HG03457 (cell line): Measurements from ENCODE around the gene PLEKHG3.

Source experiments
- ATAC-seq: cut with Tn5 transposase; IDR thresholded peaks from one replicate; pipeline ENCODE4 v1.9.1; 2021; ENCODE audit warnings: moderate number of reproducible peaks; ENCODE audit not compliant: unreplicated experiment

The PLEKHG3 gene

DNA sequence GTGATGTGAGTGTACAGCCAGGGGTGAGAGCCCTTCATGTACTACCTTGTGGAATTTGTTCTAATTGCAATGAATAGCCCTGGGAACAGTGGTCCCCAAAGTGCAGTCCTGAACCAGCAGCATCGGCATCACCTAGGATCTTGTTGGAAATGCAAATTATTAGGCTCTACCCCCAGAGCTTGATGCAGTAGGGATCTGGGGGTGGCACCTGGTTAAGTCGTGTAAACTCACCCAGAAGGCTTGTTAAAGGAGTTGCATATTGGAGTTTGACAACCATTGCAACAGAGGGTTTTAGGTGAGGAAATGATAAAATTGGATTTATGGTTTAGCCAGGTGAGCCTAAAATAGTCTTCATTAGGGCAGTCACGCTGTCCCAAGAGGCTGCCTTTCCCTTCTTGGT lies 73.2 kb downstream of the PLEKHG3 start:
- ATAC-seq = no peak

DNA sequence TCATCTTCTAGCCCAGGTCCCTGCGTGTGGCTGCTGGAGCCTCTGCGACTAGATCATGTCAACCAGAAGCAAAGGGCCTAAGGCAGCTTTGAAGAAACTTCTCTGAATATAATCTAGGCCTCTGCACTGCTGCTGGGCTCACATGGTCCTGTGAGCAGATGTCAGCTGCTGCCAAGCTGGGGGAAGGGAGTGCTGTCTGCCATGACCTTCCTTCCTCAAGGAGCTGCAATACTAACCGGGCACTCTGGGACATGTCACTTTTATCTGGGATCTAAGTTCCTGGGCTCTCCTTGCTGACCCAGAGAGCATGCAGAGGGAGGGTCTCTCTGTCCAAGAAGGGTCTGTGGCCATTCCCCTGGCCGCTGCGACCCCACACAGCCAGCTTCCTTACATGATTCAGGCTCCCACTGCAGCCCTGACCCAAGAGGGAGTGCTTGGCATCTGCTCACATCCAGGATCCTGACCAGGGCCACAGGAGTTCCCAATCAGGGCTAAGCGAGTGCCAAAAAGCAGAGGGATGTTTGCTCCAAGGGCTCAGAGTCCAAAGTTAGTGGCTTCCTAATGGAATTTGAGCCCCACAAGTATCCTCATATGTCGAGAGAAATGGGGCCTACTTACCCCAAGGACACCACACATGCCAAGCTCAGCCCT lies 74.0 kb downstream of the PLEKHG3 start:
- no peak for ATAC-seq

DNA sequence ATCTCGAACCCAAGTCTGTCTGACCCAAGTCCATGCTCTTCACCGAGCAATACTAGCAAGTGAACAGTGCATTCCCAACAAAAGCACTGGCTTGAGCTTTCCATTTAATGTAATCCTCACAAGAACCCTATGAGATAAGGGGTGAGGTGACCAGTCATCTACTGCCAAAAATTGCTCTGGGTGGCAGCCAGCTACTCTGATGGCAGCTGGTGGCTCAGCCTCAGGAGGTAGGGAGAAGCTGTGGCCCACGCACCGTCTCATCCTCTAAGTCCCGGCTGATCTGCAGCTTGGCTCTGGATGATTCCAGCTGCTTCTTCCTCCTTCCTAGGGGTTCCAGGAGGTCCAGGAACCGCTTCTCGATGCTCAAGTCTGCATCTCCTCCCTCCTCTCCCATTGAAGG lies 75.2 kb downstream of the PLEKHG3 start:
- ATAC-seq = no peak

DNA sequence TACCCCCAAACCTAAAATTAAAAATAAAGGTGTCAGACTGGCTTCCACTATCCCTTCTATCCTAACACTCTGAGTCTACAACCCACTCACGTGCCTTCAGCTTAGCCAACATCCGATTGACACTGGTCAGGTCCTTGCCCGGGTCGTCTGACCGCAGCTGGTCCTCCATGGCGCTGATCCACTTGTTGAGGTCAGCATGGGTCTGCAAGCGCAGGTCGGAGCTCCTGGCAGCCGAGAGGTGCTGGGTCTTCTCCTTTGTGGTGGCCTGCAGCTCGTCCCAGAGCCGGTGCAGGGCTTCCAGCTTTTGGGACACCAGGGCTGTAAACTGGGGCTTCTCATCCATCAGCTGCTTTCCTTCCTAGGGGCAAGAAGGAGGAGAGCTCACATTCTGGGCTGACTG lies 78.0 kb downstream of the PLEKHG3 start:
- no peak for ATAC-seq

DNA sequence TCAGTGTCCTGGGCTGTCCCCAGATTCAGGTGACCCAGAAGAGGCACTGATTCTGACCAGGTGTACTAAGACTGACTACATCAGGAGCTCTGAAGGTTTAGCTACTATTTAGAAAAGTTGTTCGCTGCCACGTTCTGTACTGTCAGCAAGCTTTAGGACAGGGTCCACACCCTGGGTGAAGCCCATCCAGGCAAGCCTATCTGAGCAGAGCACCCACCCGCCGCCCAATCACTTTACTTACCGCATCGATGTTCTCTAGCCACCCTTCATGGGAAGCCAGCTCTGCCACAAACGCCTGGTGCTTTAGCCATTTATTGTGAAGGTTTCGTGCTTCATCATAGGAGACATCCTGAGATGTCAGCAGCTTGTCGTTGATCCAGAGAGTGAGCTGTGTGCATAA lies 79.8 kb downstream of the PLEKHG3 start:
- no peak for ATAC-seq

DNA sequence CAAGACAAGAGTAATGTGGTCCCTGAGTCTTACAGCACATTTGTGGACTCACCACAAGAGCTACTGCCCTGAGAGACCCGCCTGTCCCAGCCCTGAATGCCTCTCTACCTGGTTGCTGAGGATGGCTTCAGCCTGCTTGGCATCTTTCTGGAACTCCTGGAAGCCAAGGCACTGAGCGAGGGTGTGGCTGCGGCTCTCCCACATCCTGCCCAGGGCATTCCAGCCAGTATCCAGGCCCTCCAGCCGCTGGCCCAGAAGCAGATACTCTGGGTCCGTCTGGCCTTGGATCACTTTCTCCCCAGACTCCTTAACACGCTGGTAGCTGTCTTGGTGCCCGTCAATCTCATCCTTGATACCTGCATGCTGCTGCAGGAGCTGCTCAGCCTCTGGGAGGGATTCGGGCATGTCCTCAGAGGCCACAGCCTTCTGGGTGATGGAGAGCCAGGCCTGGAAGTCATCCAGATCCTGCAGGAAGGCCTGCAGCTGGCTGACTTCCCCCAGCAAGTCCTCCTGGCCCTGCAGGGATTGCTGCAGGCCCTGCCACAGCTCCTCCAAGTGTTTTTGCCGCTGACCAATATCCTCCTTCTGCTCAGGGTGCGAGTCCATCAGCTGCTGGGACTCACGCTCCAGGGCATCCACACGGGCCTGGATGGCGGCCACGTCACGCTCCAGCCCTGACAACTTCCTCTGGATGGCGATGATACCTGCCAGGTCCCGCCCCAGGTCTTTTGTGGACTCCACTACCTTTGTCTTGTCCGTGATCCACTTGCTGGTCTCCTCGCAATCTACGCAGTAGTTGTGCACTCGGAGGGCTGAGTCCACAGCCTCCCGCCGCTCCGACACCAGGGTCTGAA lies 82.3 kb downstream of the PLEKHG3 start:
- no peak for ATAC-seq

DNA sequence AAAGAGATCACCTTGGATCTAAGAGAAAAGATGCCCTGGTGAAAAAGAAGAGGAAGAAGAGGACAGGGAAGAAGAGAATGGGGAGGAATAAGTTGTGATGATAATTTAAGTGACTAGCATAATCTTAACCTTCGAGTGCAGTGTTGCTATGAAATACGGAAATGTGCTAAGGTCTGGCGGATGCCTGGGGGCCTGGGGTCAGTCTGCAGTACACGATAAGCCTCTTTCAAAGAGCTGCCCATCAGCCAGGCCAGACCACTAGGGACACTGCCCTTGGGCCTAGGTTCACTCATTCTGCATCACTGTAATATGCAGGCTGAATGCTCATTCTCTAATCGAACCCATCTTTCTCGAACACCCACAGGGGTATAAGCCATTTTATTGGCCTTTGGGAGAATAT lies 83.4 kb downstream of the PLEKHG3 start:
- ATAC-seq = no peak

DNA sequence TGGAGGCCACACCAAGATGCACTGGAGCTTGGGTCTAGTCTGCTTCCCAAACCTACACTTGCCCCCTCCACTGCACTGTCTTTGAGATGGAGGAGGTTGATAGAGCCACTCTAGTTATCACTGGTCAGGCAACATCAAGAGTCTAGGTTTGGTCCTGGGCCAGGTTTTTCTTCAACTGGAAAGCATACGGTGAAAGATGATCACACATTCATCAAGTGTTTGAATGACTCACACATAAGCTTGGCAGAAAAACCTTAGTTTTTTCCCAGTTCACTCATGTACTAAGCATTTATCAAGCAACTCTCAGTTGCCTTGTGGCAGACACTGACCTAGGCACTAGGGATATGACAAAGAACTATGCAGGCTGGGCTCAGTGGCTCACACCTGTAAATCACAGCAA lies 84.5 kb downstream of the PLEKHG3 start:
- no peak for ATAC-seq

DNA sequence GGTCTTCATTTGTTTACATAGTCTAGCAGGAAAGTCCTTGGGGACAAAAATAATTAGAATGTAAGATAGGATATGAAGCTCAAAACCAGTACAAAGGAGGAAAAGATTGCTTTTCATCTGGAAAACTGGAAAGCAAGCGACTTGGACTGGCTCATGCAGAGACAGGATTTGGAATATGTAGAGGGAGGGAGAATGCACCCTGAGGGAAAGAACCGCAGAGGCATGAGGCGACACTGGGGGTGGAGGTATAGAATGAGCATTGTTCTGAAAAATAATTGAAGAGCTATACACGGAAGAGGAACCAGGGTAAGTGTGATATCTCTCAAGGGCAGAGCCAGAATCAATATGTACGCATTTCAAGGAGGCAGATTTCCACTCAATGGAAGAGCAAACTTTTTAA lies 85.5 kb downstream of the PLEKHG3 start:
- ATAC-seq = no peak

DNA sequence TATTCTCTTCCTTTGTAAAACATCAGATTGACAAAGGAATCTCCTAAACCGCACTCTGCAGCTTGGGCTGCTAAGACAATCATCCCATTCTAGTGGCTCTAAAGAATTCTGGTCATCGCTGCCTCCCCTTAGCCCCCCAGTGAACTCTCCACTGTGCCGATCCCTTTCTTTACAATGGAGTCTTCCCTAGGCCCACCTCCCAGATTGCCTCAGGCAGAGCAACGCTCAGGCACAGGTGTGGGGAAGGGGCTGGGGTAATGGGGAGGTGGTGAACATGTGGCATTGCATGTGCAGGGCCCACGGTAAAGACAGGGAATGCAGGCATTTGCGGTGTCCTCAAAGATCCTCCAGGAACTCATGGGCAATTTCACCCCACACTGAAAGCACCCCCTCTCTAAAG lies 86.3 kb downstream of the PLEKHG3 start:
- no peak for ATAC-seq

DNA sequence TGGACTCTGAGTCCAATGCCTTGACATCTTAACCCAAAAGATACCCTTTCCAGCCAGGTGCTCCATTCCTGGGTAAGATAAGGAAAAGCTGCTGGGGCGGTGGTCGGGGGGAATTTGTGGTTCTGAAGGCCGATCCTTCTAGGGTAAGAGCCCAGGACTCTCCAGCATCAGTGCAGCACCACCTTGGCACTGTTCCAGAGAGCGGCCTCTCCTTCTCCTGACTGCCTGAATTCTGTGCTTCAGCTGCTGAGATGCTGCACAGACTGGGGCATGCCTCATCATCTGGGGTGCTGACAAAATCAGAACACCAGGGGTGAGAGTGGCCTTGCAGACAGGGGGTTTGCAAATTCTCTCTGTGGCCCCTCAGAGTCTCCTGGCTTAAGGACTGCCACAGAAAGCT lies 88.0 kb downstream of the PLEKHG3 start:
- no peak for ATAC-seq

DNA sequence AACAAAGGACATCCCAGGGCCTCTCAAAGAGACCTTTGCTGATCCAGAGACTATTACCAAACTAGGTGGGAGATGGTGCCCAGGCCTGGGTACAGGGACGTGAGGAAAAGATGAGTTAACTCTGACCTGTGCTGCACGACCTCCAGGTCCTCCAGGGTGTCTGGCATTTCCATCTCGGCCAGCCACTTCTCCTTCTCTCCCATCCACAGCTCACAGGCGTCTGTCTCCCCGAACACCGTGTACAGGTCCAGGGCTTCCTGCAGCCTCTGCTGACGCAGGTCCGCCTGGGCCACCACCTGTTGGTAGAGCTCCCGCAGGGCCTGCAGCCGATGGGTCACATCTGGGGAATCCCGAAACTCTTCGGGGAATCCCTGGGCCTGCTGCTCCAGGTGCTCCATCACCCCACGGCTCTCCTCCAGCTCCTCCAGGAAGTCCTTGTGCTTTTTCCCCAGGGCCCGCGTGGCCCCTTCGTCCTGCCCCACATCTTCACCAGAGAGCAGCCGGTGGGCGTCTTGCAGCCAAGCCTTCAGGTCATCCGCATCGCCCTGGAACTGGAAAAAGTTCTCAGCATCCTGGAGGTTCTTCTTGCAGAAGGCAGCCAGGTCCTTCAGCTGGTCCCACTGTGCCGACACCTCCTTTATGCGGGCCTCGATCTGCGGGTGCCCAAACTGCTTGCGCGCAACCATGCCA lies 88.8 kb downstream of the PLEKHG3 start:
- no peak for ATAC-seq

DNA sequence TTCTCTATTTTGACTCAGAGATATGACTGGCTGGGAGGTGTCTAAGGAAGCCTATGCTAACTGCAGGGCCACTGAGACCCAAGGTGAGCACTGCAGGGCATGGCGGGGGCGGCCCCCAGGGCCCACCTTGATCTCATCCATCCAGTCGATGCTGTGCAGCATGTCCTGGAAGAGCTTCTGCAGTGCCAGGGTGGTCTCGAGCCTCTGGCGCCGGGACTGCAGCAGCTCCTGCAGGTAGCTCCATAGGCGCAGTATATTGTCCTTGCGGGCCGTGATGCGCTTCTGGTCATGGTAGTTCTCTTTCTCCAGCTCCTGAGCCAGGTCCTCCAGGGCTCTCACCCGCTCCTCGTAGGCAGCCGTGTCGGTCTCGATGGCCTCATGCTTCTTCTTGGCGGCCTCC lies 91.0 kb downstream of the PLEKHG3 start:
- no peak for ATAC-seq

DNA sequence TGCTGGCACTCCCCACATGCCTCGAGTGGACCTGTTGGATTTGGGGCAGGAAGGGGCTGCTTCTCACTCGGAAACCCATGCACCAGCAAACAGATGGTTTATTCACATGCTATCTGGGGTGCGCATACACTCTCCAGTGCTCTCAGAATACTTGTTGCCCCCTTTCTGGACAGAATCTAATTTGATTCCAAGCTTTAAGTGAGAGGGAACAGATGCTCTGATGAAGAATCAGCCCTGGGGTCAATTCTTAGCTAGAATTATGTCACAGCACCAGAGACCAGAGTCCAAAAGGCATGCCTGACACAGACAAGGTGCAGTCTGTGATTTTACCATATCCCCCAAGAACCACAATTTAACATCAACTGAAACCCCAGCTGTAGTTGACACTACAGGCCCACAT lies 91.7 kb downstream of the PLEKHG3 start:
- ATAC-seq = no peak

DNA sequence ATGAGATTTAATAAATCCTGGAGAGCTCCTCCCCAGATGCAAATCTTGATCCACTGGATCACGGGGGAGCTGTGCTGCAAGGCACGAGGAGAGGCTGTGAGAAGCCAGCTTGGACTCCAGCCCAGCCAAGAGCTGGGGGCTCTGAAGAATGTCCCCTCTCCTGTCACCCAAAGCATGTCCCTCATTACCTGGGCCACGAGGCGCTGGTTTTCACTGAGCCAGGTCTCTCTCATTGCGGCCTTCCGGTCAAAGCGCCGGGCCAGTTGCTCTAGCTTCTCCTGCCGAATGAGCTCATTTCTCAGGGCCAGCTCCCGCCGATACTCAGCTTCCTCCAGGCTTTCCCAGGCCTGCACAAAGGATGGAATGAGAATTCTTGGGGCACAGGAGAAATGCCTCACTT lies 92.1 kb downstream of the PLEKHG3 start:
- no peak for ATAC-seq

DNA sequence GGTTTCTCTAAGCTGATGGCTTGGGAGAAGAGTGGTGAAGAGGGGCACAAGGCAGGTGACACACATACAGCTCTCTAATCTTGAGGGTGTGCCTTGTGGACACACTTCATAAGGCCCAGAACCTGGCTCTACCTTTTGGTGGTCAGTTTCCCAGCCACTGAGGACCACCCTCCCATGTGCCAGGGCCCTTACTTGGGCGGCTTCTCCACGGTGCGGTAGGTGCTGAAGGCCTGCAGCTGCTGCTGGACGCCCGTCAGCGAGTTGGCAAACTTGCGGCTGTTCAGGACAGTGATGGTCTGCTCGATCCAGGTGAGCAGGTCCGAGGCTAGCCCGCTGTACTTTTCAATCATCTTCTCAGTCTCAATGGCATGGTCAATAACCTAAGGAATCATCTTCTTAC lies 95.3 kb downstream of the PLEKHG3 start:
- ATAC-seq = no peak
